Measurements from ENCODE around the gene ZSWIM8. TPM values are rescaled to one million over a fixed set of nuclear protein-coding genes. Genes with fewer than 3 reads are reported as not detected.
"Not testable (repeated sequence)": the region's sequence is repeated elsewhere in the genome, so short reads cannot be mapped to it uniquely, and the experiment has no call there.

The ZSWIM8 gene
- total RNA-seq, 1 experiment from 2014 or later, result 30.6 TPM

DNA sequence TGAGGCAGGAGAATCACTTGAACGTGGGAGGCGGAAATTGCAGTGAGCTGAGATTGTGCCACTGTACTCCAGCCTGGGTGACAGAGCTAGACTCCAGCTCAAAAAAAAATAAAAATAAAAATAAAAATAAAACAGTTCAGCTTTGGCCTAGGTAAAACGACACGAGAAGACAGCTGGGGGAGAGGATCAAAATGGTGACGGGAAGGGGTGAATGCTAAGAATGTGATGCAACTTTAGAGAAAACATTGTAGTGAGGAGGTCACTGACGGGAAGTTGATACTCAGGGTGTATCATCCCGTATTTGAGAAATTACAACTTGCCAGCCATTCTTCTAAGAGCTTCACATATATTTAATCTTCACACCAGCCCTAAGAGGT, 24.9 kb downstream of the ZSWIM8 start:
- DNase-seq (ENCODE audit: low spot score), result no peak
- in situ Hi-C loops (cut with HindIII; ENCODE audit: low sequenced_read_pairs), result no loop called here

DNA sequence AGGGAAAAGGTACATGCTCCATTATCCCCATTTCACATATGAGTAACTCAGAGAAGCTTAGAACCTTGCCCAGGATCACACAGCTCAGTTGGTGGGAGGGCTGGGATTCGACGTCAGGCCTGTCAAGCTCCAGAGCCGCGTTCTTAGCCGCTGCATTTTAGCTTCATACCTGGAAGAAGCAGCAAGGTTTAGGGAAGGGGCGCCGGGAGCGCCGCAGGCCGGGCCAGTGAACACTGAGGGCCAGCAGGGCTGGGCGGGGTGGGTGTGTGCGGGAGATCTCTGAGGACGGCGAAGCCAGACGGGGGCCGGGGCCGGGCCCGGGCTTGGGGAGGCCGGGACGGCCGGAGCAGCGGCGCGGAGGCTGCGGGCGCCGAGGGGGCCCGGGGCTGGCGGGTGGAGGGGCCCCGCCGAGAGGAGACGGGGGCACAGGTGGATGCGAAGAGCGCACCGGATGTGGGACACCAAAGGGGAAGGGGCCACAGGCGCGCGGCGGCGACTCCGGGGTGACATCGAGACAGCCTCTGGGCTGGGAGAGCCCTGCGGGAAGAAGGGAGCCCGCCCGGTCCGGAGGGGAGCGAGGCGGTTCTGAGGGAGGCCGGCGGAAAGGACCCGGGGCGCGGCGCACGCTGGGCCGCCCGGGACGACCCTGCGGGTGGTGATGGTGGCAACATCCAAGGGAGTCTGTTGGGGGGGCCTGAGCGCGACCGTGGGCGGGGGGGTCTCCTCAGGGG, 25.5 kb downstream of the ZSWIM8 start:
- DNase-seq (ENCODE audit: low spot score), result no peak
- in situ Hi-C loops (cut with HindIII; ENCODE audit: low sequenced_read_pairs), result no loop called here

DNA sequence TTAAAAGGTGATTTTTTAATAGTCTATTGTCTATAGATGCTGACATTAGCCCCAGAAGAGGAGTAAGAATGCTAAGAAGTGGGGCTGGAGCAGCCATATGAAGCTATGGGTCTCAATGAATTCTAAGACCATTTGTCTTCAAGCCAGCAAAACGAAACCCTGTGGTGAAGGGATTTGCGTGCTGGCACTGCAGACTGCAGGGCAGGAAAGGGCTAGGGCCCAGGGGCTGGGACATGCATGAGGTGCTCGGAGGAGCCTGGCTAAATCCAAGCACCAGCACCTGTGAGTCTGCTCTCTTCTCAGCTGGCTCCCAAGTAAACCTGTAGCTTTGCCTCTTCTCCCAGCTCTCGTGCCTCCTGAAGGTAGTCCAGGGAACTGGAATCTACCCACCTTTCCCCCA, 27.3 kb downstream of the ZSWIM8 start:
- peak; percentile 30 for DNase-seq (ENCODE audit: low spot score)
- in situ Hi-C loops (cut with HindIII; ENCODE audit: low sequenced_read_pairs), result no loop called here

DNA sequence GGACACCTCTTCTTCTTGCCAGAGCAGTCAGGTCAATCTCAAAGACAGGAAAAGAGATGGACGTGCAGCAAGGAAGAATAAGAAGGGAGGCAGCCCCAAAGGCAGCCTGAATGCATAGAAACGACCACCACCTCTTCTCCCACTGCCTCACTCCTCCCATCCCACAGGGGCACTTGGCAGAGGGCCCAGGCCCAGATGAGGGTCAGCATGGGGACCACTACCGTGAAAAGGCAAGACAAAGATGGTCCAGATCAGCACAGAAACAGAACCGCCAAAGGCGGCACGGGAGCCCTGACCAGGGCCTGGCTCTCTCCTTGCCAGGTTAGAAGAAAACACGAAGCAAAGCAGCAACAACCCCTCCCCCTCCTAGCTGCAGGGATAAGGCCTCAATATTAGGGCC, 27.9 kb downstream of the ZSWIM8 start:
- DNase-seq (ENCODE audit: low spot score), result no peak
- in situ Hi-C loops (cut with HindIII; ENCODE audit: low sequenced_read_pairs), result no loop called here

DNA sequence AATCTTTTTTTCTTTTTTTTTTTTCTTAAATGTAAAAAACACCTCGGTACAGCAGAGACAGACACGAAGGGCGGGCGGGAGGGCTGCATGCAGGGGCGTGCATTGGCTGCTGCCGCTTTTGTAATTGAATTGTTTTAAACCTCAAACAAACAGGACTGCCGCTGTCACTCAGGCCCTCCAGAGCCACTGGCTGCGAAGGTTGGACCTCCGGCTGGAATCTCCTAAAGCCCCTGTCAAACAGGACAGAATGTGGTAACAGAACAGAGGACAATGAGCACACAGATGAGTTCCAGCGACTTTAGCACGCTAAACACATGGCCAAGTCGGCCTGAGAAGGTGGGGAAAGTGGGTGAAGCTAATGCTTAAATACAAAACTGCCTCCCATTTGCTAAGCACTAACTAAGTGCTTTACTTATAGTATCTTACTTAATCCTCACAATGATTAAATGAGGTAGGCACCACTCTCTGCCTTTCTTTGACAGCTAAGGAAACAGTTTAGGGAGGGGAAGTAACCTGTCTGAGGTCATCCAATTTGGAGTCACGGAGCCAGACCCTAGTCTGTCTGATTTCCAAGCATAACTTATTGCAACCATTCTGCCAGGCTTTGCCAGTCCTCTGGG, 29.0 kb downstream of the ZSWIM8 start:
- in situ Hi-C loops (cut with HindIII; ENCODE audit: low sequenced_read_pairs), result no loop called here

DNA sequence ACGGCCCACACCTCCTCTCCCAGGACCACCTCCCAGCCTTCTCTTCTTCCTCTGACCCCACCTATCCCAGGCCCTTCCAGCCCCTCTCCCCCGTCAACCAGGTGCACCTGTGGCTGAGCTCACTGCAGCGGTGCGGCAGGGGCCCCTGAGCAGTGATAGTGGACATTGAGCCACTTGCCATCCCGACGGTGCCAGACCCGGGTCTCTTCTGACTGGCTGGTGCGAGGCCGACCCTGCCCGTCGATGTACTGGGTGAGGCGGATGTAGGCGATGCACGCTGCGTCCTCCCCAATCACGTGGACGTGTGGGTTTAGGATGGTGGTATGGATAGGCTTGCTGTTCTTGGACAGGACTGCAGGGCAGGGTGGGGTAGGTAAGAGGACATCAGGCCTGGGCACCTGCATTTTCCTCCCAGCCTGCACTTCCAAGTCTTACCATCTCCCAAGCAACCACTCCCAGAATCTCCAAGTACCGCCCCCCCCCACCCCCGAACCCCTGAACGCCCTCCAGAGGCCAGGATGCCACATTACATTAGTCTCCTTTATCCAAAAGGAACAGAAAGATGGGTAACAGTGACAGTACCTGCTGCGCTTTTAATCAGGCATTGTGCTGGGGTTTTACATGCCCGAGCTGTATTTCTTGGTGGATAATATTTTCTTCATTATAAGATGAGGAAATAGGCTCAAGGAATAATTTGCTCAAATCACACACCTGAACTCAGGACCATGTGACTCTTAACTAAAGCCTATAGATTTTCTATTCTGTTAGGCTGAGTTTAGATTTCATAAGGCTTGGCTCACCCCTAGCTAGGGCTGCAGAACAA, 29.7 kb downstream of the ZSWIM8 start:
- DNase-seq (ENCODE audit: low spot score), result no peak

More for the DNA sequence above, 29.0 kb downstream of the ZSWIM8 start:
- DNase-seq (ENCODE audit: low spot score), result no peak

DNA sequence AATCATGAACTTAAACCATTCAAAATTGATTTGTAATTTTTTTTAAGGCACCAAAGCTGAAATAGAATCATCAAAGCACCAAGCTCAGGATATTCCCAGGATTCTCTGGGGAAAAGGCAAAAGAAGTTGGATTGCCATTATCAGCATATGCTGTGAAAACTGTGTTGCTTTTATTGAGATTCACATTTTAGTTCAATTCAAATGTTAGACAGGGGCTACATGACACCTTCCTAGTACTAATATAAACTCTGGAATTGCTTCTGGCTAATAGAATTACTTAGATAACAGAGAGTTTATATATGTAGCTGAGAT, 30.3 kb downstream of the ZSWIM8 start:
- DNase-seq (ENCODE audit: low spot score), result no peak
- in situ Hi-C loops (cut with HindIII; ENCODE audit: low sequenced_read_pairs), result no loop called here

More for the DNA sequence above, 29.7 kb downstream of the ZSWIM8 start:
- in situ Hi-C loops (cut with HindIII; ENCODE audit: low sequenced_read_pairs), result no loop called here

DNA sequence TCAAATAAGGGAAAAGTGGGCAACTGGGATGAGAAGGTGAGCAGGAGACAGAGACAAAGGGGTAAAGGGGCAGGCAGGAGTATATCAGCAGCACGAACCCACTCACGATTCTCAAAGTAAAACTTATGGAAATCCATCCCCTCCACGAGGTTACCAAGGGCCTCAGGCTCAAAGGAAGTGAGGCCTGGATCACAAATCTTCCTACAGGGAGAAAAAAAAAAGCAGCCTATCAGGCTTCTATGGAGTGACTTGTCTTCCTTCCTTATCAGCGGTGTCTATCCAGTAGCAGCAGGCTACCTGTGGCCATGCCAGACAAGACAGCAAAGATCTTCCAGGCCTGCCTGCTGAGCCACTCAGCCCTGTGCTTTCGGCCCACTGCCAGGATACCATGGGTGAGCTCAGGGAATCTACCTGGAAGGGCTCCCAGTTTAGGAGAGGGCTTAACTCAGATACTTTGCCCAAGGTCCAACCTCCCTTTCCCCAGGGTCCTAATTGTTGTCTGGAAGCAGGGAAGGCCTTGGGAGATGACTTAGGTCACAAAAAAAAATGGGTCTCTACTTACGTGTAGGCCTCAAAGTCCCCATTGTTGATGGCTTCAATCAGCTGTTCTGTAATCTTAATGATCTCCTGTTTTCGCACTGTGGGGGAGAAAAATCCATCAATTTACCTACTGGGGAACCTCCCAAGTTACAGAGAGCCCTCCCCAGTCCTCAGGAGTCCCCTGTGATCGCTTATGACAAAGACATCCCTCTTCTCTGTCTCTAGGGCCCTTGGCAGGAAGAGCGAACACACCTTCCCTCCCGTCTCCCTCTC, 31.7 kb downstream of the ZSWIM8 start:
- in situ Hi-C loops (cut with HindIII; ENCODE audit: low sequenced_read_pairs), result no loop called here
- DNase-seq (ENCODE audit: low spot score), result no peak

DNA sequence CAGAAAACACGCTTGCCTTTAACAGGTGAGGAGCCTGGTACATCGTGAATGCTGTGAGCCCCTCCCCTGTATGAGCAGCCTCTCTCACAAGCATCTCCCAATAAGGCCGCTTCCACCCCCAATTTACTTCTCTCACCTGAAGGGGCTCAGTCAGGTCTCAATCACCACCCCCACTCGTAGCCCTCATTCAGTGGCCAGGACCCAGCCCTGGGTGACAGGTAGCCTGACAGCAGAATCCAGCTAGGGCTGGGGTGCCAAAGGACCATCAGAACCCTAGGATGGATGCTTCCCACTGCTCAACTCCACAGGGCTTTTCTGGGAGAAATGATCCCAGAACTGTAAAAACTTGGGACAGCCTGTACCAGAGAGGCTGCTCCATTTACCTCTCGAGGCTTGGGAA, 32.4 kb downstream of the ZSWIM8 start:
- DNase-seq (ENCODE audit: low spot score), result no peak
- in situ Hi-C loops (cut with HindIII; ENCODE audit: low sequenced_read_pairs), result no loop called here

DNA sequence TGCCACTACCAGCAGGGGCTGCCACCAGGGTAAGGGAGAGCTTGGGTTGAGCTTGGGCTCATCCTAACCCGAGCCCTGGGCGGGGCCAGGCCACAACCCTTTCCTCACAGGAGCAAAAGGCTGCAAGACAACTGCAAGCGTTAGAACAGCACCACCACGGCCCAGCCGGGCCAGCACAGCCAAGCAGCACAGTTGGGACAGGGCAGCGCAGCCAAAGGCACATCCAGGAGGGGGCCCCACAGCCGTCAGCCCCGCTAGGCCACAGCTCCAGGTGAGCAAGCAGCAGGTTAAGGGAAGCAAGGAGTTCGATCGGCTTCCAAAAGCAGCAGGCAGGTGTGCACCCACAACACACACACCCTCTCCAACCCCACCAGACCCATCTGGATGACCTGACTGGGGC, 33.0 kb downstream of the ZSWIM8 start:
- in situ Hi-C loops (cut with HindIII; ENCODE audit: low sequenced_read_pairs), result no loop called here
- no peak for DNase-seq (ENCODE audit: low spot score)

DNA sequence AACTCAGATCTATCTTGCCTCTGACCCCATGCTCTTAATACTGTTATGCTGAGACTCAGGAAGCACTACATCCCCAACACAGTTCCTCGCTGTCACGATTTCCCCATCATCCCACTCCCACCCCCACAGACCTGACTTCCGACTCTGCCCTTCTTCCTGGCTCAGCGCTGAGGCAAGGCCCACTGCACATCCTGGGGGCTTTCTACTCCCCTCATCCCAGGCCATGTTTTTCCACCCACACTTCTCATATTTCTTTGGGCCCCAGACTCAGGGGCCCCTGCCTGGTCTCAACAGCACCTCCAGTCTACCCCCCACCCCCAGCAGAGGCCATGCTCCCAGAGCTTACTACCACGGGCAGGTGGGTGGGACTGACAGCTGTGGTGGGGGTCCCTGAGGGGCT, 33.7 kb downstream of the ZSWIM8 start:
- DNase-seq (ENCODE audit: low spot score), result no peak
- in situ Hi-C loops (cut with HindIII; ENCODE audit: low sequenced_read_pairs), result no loop called here

DNA sequence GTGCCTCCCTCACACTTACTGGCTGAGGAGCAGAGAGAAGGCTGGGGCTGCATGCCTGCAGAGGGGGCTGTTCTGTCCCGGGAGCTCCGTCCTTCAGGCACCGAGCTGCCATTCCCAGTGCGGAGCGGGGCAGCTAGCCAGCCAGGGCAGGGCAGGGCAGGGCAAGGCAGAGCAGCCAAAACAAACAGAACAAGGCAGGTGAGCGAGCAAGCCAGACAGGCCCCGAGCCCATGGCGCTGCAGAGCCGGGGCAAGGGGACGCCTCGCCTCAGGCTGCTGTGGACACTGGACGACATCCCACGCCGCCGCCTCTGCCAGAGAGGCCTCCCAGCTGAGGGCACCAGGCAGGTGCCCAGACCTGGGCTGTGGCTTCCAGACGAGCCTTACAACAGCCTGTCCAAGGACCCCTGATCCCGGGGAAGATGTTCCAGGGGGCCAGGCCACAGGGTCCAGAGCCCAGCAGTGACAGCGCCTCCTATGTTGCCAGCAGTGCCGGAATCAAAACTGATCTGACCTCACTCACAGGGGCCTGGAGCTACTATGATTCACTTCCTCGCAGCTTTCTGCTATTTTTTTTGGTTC, 34.2 kb downstream of the ZSWIM8 start:
- in situ Hi-C loops (cut with HindIII; ENCODE audit: low sequenced_read_pairs), result no loop called here
- no peak for DNase-seq (ENCODE audit: low spot score)

DNA sequence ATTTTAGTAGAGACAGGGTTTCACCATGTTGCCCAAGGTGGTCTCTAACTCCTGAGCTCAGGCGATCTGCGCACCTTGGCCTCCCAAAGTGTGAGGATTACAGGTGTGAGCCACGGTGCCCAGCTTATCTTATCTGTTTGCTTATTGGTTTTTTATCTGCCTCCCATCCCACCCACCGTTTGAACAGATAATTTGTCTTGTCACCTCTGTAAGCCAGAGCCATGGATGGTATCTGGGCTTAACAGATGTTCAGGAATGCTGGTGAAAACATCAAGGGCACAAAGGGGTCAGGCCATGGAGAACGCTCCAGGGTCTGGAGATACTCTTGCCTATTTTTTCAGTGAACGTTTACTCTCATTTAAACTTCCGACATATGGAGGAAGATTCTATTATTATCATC, 38.0 kb downstream of the ZSWIM8 start:
- in situ Hi-C loops (cut with HindIII; ENCODE audit: low sequenced_read_pairs), result no loop called here
- no peak for DNase-seq (ENCODE audit: low spot score)

DNA sequence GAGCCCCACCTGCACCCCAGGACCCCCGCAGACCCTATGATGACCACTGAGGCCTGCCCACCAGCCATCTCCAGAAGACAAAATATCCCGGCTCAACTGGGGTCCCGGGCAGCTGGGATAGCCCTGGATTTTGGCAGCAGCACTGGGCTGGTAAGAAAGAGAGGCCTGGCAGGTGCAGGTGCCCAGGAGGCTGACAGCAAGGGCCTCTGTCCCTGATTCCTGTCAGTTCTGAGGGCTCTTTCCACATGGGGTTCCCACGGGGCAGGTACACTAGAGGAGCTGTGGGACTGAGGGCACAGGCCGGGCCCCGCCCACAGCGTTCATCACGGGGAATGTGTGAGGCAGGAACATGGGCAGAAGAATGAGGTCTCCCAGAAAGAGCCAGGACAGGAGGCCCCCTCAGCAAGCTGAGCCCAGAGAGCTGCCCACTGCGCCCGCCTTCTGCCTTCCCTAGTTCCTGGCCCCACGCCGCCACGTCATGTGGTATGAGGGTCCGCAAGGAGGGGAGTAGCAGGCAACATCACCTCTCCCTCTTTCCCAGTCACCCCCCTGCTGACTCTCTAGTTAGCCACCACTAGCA, 38.8 kb downstream of the ZSWIM8 start:
- no peak for DNase-seq (ENCODE audit: low spot score)
- in situ Hi-C loops (cut with HindIII; ENCODE audit: low sequenced_read_pairs), result no loop called here

DNA sequence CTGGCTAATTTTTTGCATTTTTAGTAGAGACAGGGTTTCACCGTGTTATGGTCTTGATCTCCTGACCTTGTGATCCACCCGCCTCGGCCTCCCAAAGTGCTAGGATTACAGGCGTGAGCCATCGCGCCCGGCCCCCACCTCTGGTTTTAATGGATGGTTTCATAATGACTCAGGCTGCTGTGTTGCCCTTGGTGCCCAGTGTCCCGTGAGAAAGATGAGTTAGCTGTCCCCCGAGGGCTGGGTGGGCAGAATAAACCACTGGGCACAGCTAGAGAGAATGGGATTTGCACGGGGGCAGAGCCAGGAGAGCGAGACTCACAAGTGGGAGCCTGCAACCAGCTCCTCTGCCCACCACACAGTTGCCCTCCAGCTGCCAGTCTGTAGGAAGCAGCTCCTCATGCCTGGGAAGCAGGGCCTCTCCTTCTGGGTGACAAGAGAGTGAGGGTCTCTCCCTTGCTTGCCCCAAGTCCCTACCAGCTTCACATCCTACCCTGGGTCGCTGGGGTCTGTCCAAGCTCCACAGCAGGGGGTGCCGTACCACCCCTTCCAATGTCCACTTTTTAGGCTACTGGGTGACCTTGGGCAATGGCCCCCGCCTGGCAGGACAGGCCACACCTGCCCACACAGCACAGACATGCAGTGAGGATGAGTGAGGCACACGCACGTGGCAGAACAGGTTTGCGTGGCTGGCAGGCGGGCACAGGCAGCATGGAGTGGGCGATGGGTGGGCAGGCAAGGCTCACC, 42.1 kb downstream of the ZSWIM8 start:
- in situ Hi-C loops (cut with HindIII; ENCODE audit: low sequenced_read_pairs), result no loop called here
- no peak for DNase-seq (ENCODE audit: low spot score)

DNA sequence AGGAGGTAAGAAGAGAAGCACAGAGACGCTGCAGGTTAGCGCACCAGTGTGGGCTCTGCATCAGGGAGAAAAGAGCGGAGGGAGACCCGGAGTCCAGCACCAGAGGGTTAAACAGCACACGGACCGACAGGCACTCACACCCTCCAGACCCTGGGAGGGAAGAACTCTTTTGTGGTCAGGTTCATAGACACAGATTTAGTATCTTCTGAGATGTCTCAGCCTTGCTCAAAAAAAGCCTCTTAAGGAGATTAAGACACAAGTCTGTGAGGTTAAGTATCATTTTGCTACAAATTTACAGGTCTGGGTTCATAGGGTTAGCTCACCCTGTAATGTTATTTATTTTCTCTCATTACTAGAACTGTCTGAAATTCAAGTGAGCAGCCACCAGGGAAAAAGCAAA, 42.8 kb downstream of the ZSWIM8 start:
- in situ Hi-C loops (cut with HindIII; ENCODE audit: low sequenced_read_pairs), result no loop called here

DNA sequence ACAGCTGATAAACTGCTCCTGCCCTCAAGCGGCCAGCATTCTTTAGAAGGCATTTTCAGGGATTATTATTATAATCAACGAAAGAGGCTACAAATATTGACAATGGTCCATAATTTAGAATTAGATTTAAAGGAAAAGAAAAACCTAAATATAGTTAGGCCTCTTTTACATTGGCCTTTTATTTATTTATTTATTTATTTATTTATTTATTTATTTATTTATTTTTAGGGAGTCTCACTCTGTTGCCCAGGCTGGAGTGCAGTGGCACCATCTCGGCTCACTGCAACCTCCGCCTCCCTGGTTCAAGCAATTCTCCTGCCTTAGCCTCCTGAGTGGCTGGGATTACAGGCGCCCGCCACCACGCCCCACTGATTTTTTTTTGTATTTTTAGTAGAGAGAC, 43.7 kb downstream of the ZSWIM8 start:
- in situ Hi-C loops (cut with HindIII; ENCODE audit: low sequenced_read_pairs); DNase-seq (ENCODE audit: low spot score): not testable (repeated sequence)

More for the DNA sequence above, 42.8 kb downstream of the ZSWIM8 start:
- no peak for DNase-seq (ENCODE audit: low spot score)

DNA sequence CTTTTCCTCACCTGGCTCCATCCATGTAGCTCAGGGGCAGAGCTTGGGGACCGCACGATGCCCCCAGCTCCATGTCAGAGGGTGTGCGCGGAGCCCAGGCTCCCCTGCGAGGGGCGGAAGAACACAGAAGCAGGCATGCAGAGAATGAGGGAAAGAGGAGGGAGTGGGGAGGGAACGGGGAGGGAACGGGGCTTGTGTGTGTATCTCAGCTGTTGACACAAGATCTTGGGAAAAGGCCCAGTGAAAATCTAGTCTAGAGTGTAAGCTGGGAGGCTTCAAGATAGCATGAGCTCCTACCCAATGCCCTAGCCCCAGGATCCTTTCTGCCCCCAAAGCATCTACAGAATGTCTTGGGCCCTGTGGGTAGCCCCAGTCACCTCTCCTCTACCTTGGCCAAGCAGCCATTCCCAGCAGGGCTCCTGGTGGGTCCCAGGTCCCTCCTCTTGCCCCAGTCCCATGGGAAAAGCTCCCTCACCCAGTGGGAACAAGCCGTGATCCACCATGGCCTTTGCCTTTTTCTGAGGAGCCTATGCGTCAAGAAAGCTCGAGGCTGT, 51.1 kb downstream of the ZSWIM8 start:
- in situ Hi-C loops (cut with HindIII; ENCODE audit: low sequenced_read_pairs), result no loop called here
- no peak for DNase-seq (ENCODE audit: low spot score)
